Measurements from ENCODE around the gene MED13L. TPM values are rescaled to one million over a fixed set of nuclear protein-coding genes. Genes with fewer than 3 reads are reported as not detected.

Gene MED13L
- total RNA-seq, 1 experiment from 2014 or later, result 94.1 TPM

- no peak overlapping the region for H3K4me3 ChIP-seq (ENCODE audit: low read depth, low read length, poor library complexity, severe bottlenecking)
- H3K36me3 ChIP-seq (ENCODE audit: insufficient read depth, low read length, poor library complexity, severe bottlenecking), result peaks cover 11% of the 10 kb centered on the region
- CTCF ChIA-PET, result no interaction called here
- H3K27ac ChIP-seq (ENCODE audit: low read depth, low read length, poor library complexity, severe bottlenecking), result no peak overlapping the region
- no peaks in the 10 kb centered on the region for H3K9me3 ChIP-seq (ENCODE audit: low read depth, low read length, poor library complexity, severe bottlenecking)
- H3K27me3 ChIP-seq (replicated peaks; ENCODE audit: insufficient read depth, low read depth, low read length, poor library complexity), result no peaks in the 10 kb centered on the region
- intact Hi-C loops (cut with micrococcal nuclease; ENCODE audit: unreplicated experiment), result loop anchor here (5.0 kb wide), 2 partner anchors 103 to 123 kb away; no protein-coding TSS in a partner anchor
- POLR2A ChIA-PET (ENCODE audit: low non-redundant PET), result no interaction called here
- DNase-seq (ENCODE audit: low spot score), result no peak
- no peak for TF ChIP-seq EZH2 (IDR thresholded peaks at IDR 0.05; ENCODE audit: borderline replicate concordance, low read depth, low read length, poor library complexity, severe bottlenecking)
- TF ChIP-seq, protein P1, sequence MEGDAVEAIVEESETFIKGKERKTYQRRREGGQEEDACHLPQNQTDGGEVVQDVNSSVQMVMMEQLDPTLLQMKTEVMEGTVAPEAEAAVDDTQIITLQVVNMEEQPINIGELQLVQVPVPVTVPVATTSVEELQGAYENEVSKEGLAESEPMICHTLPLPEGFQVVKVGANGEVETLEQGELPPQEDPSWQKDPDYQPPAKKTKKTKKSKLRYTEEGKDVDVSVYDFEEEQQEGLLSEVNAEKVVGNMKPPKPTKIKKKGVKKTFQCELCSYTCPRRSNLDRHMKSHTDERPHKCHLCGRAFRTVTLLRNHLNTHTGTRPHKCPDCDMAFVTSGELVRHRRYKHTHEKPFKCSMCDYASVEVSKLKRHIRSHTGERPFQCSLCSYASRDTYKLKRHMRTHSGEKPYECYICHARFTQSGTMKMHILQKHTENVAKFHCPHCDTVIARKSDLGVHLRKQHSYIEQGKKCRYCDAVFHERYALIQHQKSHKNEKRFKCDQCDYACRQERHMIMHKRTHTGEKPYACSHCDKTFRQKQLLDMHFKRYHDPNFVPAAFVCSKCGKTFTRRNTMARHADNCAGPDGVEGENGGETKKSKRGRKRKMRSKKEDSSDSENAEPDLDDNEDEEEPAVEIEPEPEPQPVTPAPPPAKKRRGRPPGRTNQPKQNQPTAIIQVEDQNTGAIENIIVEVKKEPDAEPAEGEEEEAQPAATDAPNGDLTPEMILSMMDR (conservative IDR thresholded peaks at IDR 0.05; ENCODE audit: low read depth, low read length), result no peak
- BruUV-seq (replicated peaks), result no TSS peak
- H3K4me1 ChIP-seq (ENCODE audit: insufficient read depth, low read length, poor library complexity, severe bottlenecking), result no peaks in the 10 kb centered on the region
Observed at GRCh38 chr12:116019415-116019814, 258.1 kb downstream of the MED13L start.

- H3K27ac ChIP-seq (ENCODE audit: low read depth, low read length, poor library complexity, severe bottlenecking), result no peak overlapping the region
- H3K4me1 ChIP-seq (ENCODE audit: insufficient read depth, low read length, poor library complexity, severe bottlenecking), result peaks cover 1% of the 10 kb centered on the region
- intact Hi-C loops (cut with micrococcal nuclease; ENCODE audit: unreplicated experiment), result loop anchor here (5.0 kb wide), 2 partner anchors 104 to 124 kb away; no protein-coding TSS in a partner anchor
- TF ChIP-seq, protein P1 (conservative IDR thresholded peaks at IDR 0.05; ENCODE audit: low read depth, low read length), result no peak
- no peak for TF ChIP-seq EZH2 (IDR thresholded peaks at IDR 0.05; ENCODE audit: borderline replicate concordance, low read depth, low read length, poor library complexity, severe bottlenecking)
- CTCF ChIA-PET, result no interaction called here
- POLR2A ChIA-PET (ENCODE audit: low non-redundant PET), result no interaction called here
- H3K27me3 ChIP-seq (replicated peaks; ENCODE audit: insufficient read depth, low read depth, low read length, poor library complexity), result no peaks in the 10 kb centered on the region
- no peak overlapping the region for H3K4me3 ChIP-seq (ENCODE audit: low read depth, low read length, poor library complexity, severe bottlenecking)
- peaks cover 11% of the 10 kb centered on the region for H3K36me3 ChIP-seq (ENCODE audit: insufficient read depth, low read length, poor library complexity, severe bottlenecking)
- no peaks in the 10 kb centered on the region for H3K9me3 ChIP-seq (ENCODE audit: low read depth, low read length, poor library complexity, severe bottlenecking)
- DNase-seq (ENCODE audit: low spot score), result no peak
- BruUV-seq (replicated peaks), result no TSS peak
Observed at GRCh38 chr12:116018282-116018681, 259.2 kb downstream of the MED13L start.

- H3K27me3 ChIP-seq (replicated peaks; ENCODE audit: insufficient read depth, low read depth, low read length, poor library complexity), result no peaks in the 10 kb centered on the region
- DNase-seq (ENCODE audit: low spot score), result peak; percentile 65
- H3K4me1 ChIP-seq (ENCODE audit: insufficient read depth, low read length, poor library complexity, severe bottlenecking), result peaks cover 7% of the 10 kb centered on the region
- peaks cover 11% of the 10 kb centered on the region for H3K36me3 ChIP-seq (ENCODE audit: insufficient read depth, low read length, poor library complexity, severe bottlenecking)
- POLR2A ChIA-PET (ENCODE audit: low non-redundant PET), result no interaction called here
- no peaks in the 10 kb centered on the region for H3K9me3 ChIP-seq (ENCODE audit: low read depth, low read length, poor library complexity, severe bottlenecking)
- no peak overlapping the region for H3K27ac ChIP-seq (ENCODE audit: low read depth, low read length, poor library complexity, severe bottlenecking)
- BruUV-seq (replicated peaks), result no TSS peak
- no peak overlapping the region for H3K4me3 ChIP-seq (ENCODE audit: low read depth, low read length, poor library complexity, severe bottlenecking)
- TF ChIP-seq, protein P1 (conservative IDR thresholded peaks at IDR 0.05; ENCODE audit: low read depth, low read length), result peak; percentile 65
- no peak for TF ChIP-seq EZH2 (IDR thresholded peaks at IDR 0.05; ENCODE audit: borderline replicate concordance, low read depth, low read length, poor library complexity, severe bottlenecking)
- CTCF ChIA-PET, result interaction anchor here (0.9 to 1.0 kb wide), 3 partner anchors 261 to 694 kb away, joined by 3 read pairs; no protein-coding TSS in a partner anchor
- intact Hi-C loops (cut with micrococcal nuclease; ENCODE audit: unreplicated experiment), result loop anchor here (2.0 to 5.0 kb wide), 3 partner anchors 107 to 221 kb away; no protein-coding TSS in a partner anchor
Observed at GRCh38 chr12:116015525-116015924, 262.0 kb downstream of the MED13L start.

Measured in A673 (cell line).